GM21381 (cell line): ENCODE measurements around the gene CEP131.

Experiments used
- ATAC-seq: cut with Tn5 transposase; IDR thresholded peaks from one replicate; pipeline ENCODE4 v1.9.1; 2021; ENCODE audit warnings: mild to moderate bottlenecking, moderate library complexity; ENCODE audit not compliant: unreplicated experiment

Gene CEP131

DNA sequence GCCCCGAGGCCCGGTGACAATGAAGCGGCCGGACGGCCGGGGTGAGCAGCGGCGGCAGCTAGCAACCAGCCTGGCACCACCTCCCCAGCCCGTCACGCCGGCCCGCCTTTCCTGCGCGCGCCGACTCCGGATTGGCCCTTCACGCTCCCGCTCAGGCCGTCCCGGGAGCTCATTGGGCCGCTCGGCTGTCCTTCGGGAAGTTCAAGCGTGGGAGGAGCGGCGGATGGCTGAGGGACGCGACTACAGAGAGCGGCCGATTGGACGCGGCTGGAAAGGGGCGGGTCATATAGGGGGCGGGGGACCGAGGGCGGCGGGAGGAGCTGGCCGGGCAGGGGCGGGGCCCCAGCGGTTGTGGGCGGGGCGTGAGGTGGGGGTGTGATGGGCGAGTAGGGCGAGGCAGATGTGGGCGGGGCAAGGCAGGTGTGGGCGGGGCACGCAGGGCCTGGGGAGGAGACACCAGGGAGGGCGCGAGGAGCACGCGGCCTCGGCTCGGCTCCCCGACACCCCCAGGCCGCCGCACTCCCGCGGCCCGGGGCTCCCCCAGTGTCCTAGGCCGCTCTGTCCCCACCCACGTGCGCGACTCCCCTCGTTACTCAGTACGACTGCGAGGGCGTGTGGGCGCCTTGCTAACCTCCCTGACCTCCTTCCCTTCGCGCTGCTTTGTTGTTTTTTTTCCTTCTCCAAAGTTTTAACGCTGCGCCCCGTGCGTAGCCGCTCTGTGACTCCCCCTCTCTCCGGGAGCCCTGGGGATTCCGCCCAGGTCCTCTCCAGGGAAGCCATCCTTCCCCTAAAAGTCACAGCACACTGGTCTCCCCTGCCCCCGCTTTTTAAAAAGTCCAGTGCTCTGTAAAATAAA, at the start of gene CEP131:
TSS of gene CEP131 (minus strand) at position 60 of the 856 bp plus-strand sequence. CDS start 2,909 bp downstream, outside the sequence.
- ATAC-seq = peak; percentile 92

- ATAC-seq = no peak
Measured at GRCh38 chr17:81271226-81271625, 48.5 kb upstream of the CEP131 start.

- ATAC-seq = no peak
Measured at GRCh38 chr17:81270279-81270678, 47.5 kb upstream of the CEP131 start.

DNA sequence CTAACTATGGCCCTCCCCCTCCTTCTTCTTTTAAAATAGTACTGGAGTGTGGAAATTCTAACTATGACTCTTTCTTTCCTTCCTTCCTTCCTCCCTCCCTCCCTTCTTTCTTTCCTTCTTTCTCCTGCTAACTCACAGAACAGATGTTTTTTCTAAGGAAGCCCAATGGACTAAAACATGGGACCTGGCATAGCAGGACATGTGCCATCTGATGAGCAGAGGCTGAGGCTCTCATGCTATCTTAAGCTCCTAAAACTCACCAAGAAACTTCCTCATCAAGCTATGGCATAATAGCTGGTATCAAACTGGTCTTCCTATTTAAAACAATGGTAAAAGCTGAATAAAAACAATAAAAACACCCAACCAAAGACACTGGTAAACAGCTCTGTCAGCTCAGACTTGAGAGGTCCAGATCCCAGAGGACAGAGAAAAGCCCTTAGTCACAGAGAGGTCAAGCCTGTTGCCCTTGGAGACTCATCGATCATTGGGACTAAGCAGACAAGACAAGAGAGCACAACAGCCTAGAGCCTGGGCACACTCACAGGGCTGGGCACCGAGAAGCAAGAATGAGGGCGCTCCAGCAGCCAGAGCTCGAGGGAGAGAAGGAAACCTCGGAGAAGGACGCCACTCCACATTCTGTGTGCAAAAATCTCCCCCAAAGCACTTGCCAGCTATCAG, 44.8 kb upstream of the CEP131 start:
- no peak for ATAC-seq

DNA sequence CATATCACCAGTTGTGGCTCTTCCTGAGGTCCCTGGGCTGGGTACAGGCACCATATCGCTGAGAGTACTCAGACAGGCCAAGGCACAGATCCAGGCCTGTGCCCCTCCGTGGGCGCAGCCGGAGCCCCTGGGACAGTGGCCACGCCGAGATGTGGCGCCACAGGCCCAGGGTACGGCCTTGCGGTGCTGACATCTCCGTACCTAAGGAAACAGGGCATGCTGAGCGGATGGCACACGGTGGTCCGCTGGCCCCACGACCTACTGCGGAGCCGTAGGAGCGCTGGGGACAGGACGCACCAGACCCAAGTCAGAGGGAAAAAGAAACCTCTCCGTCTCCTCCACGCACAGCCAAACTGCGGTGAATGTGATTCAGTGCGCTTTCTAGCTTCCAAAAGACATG, 42.8 kb upstream of the CEP131 start:
- ATAC-seq = no peak

DNA sequence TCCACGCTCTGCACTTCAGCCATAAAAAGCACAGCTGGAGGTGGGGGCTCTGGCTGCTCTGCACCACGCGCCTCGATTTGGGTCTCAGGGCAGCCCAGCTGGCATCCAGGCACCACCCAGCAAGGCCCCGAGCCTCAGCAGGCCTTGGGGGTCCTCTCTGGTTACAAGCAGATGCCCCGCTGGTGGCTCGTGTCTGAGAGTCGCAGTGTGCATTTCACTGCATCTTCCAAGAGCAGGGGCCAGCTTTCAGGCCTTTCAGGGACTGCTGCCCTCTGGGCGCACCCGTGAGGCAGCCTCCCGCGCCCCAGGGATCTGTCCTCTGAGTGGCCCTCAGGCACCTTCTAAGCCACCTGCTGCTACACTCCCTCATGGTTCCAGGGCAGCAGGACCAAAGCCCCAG, 41.9 kb upstream of the CEP131 start:
- no peak for ATAC-seq

DNA sequence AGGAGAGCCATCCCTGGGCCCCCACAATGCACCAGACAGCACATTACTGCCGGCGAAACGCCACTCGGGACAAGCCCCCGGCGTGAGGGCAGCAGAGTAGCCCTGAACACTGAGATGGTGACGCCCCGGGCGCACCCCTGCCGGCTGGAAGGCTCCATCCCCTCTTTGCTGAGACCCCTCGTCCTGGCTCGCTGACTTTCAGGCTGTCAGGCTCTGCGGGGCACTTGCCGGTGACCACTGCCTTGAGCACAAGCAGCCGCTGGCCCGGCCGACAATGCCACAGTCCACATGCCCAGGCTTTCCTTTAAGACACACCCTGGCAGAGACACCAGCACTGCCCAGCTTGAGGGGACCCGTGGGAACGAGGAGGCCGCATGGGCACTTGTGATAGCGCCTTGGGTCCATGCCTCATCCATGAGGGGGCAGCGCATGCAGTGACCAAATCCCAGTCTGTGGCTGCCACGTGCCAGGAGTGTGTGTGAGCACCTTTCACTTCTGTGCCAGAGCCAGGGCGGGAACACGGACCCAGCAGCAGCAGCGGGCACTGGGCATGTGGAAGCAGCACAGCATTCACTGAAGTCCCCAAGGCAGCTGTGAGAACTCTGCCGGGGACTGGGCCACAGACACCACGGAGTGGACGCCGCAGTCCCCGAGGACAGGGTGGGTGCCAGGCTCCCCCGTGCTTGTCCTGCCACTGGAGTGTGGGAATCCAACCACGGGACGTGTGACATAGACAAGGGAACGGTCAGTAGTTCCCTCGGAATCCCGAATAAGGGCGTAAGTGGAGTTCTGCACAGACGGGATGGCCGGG, 40.8 kb upstream of the CEP131 start:
- no peak for ATAC-seq

GRCh38 chr17:81261582-81262336, 39.0 kb upstream of the CEP131 start:
- ATAC-seq = no peak

- no peak for ATAC-seq
Measured at GRCh38 chr17:81261096-81261495, 38.3 kb upstream of the CEP131 start.

- ATAC-seq = no peak
Measured at GRCh38 chr17:81260641-81261040, 37.9 kb upstream of the CEP131 start.

- ATAC-seq = no peak
Measured at GRCh38 chr17:81260171-81260570, 37.4 kb upstream of the CEP131 start.

DNA sequence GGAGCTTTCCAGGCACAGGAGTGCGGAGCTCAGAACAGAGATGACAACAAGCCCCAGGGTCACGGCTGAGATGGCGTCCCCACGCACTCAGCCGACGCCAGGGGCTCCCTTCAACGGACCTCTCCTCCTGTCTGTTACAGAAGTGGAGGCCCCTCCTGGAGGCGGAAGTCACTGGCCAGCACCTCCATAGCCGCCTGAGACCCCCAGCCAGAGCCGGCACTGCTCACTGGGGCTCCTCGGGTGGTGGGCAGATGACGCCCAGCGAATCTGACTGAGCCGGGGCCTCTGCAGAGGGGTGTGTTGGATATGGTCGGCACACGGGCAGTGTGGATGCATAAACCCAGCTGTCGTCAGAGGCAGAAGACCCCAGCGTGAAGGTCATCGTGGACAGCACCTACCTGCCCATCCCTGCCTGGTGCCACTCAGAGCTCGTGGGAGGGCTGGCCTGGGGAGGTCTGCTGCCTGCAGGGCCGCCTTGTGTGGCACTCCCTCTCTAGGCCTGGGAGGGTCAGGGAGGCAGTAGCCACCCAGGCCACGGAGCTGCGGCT, 36.4 kb upstream of the CEP131 start:
- ATAC-seq = no peak

DNA sequence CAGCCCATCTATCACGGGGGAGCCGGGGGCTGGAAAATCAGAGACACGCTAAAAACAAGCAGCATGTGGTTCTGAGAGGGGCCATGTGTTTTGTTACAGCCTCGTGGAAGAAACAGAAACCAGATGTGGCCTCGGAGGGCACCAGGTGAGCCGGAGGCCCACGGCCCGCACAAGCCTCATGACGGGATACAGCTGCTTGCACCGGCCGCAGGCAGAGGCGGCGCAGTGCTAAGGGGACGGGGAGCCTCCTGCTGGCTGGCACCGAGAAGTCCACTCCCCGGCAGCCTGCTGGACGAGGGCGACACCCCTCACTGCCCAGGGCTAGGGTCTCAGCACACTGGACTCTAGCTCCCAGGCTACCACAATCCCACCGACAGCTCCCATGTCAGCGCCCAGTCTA, 35.5 kb upstream of the CEP131 start:
- ATAC-seq = no peak

DNA sequence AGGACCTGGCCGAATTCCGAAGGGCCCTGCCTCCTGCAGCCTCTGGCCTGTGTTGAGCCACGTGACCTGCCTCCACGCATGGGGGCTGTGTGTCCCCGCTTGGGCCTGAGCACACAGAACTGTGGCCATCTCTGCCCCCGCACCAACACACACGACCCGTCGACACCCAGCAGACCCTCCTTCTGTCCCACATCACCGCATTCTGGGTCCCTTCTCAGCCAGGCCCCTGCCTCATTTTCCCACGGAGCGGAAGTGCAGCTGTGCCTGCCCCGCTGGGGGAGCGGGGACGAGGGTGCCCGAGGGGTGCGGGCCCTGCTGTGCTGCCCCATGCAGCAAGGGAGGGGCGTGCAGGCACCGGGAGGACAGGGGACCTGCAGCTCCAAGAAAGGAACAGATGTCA, 34.8 kb upstream of the CEP131 start:
- no peak for ATAC-seq

DNA sequence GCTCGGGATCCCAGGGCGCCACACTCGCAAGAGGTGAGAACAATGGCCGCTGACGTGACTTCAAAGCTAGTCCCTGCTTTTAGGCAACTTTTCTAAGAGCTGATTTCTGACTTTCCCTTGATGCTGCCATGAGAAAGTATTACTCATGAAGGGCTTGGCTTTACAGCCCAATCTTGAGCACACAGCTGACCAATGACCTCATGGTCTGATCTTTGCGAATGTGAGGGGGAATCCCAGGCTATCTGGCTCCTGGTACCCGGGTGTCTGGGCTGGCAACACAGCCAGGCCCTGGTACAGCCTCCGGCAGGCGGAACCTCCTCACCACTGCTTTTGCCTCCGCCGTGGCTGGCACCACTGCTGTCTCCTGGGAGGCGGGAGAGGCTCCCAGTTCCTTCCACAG, 33.9 kb upstream of the CEP131 start:
- ATAC-seq = no peak

DNA sequence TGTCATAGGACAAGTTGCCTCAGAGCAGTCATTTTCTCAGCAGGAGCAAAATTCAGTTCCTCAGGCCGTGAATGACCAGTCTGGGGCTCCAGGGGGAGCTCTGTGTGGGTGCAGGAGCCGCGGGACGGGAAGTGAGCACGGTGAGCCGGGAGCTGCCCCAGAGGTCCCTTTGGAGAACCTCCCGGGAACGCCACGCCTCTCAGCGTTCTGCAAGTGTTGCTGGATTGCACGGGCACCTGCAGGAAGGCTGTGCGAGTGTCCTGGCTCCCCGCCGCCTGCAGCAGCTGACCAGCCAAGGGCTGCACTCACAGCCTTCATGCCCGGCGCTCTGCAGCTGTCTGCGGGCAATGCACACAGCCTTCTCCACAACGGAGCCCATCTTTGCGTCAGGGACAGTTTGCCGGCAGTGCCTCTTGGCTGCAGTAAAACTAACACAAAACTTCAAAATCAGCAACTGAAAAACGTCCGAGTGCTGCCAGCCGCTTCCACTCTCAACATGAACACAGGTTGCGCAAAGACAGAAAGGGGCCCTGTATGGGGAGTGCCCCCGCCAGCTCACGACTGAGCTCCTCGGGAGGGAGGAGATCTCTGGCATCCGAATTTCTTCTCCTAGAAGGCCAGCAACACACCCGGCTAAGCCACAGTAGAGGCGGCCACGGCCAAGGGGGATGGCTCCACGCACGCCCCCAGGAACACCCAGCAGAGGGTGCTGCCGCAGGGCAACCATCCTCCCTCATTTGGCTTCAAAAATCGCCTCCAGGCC, 32.4 kb upstream of the CEP131 start:
- ATAC-seq = no peak

DNA sequence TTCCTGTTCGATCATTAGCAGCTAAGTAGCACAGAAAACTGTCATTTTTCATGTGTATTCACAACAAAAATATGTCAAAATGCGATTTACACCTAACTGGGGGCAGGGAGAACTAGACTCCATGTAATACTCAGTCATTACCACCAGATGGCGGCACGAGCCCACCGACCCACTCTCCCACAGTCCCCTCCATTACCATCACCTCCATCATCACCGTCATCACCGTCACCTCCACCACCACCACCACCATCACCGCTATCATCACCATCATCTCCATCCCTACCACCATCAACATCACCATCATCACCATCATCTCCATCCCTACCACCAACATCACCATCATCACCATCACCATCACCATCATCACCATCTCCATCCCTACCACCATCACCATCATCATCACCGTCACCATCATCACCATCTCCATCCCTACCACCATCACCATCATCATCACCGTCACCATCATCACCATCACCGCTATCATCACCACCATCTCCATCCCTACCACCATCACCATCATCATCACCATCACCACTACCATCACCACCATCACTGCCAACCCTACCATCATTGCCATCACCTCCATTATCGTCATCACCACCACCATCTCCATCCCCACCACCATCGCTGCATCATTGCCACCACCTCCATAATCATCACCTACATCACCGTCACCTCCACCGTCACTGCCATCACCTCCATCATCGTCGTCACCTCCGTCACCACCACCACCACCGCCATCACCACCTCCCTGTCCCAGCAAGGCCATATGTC, 30.8 kb upstream of the CEP131 start:
- ATAC-seq = no peak

- no peak for ATAC-seq
Measured at GRCh38 chr17:81252987-81253329, 30.2 kb upstream of the CEP131 start.

GRCh38 chr17:81252326-81252986, 29.7 kb upstream of the CEP131 start:
- no peak for ATAC-seq
